ENCODE results near the gene ZNF688. TPM values are rescaled to one million over a fixed set of nuclear protein-coding genes. Genes with fewer than 3 reads are reported as not detected.

The ZNF688 gene
- 3.8 TPM for polyA plus RNA-seq (2013, experiment 1 of 2)
- 3.7 TPM for polyA plus RNA-seq (2013, experiment 2 of 2)

- Histone ChIP-seq H3K27me3 (ENCODE audit: insufficient read depth, low read length) (no peaks in the 10 kb centered on the region), H3K9me3 (ENCODE audit: insufficient read depth, low read depth, low read length) (no peaks in the 10 kb centered on the region), H3K9ac (ENCODE audit: low read depth, low read length) (peak within 1 kb of the TSS; percentile 86), H3K4me3 (ENCODE audit: low read length) (peak within 1 kb of the TSS; percentile 93), H3K27ac (ENCODE audit: low read depth, low read length) (peak within 1 kb of the TSS; percentile 91), H3K36me3 (ENCODE audit: insufficient read depth, low read length) (no peaks in the 10 kb centered on the region), H3K4me1 (ENCODE audit: insufficient read depth, low read length) (peaks cover 3% of the 10 kb centered on the region)
- under 1% methylated on average over 67 of the region's 67 CpGs for WGBS
These were observed at the start of gene ZNF688 for GRCh38 chr16:30571445-30572322. ZNF688 (minus strand) TSS chr16:30571714; CDS start chr16:30571629, 85 bp downstream.

- H3K36me3 ChIP-seq (ENCODE audit: insufficient read depth, low read length), result no peaks in the 10 kb centered on the region
- H3K4me1 ChIP-seq (ENCODE audit: insufficient read depth, low read length), result no peaks in the 10 kb centered on the region
- no peak overlapping the region for H3K4me3 ChIP-seq (ENCODE audit: low read length)
- H3K27me3 ChIP-seq (ENCODE audit: insufficient read depth, low read length), result peaks cover 6% of the 10 kb centered on the region; the same call in 1 of the 2 replicates
- H3K27ac ChIP-seq (ENCODE audit: low read depth, low read length), result no peak overlapping the region
- no peak overlapping the region for H3K9ac ChIP-seq (ENCODE audit: low read depth, low read length)
- H3K9me3 ChIP-seq (ENCODE audit: insufficient read depth, low read depth, low read length), result no peaks in the 10 kb centered on the region
- WGBS, result 69% methylated on average over 3 of the region's 3 CpGs
These were observed 48.7 kb upstream of the ZNF688 start for GRCh38 chr16:30620169-30620568.

GRCh38 chr16:30619638-30620037 lies 48.1 kb upstream of the ZNF688 start:
- no peak overlapping the region for H3K4me3 ChIP-seq (ENCODE audit: low read length)
- 97% methylated on average over 5 of the region's 5 CpGs for WGBS

GRCh38 chr16:30619202-30619601 lies 47.7 kb upstream of the ZNF688 start:
- Histone ChIP-seq H3K4me1 (ENCODE audit: insufficient read depth, low read length) (no peaks in the 10 kb centered on the region), H3K27ac (ENCODE audit: low read depth, low read length) (no peak overlapping the region), H3K4me3 (ENCODE audit: low read length) (no peak overlapping the region), H3K9me3 (ENCODE audit: insufficient read depth, low read depth, low read length) (no peaks in the 10 kb centered on the region), H3K36me3 (ENCODE audit: insufficient read depth, low read length) (no peaks in the 10 kb centered on the region), H3K27me3 (ENCODE audit: insufficient read depth, low read length) (peaks cover 6% of the 10 kb centered on the region; the same call in 1 of the 2 replicates), H3K9ac (ENCODE audit: low read depth, low read length) (no peak overlapping the region)
- WGBS, result 92% methylated on average over 4 of the region's 4 CpGs

More at GRCh38 chr16:30619638-30620037, 48.1 kb upstream of the ZNF688 start:
- H3K27ac ChIP-seq (ENCODE audit: low read depth, low read length), result no peak overlapping the region
- no peaks in the 10 kb centered on the region for H3K36me3 ChIP-seq (ENCODE audit: insufficient read depth, low read length)
- peaks cover 6% of the 10 kb centered on the region; the same call in 1 of the 2 replicates for H3K27me3 ChIP-seq (ENCODE audit: insufficient read depth, low read length)
- H3K9me3 ChIP-seq (ENCODE audit: insufficient read depth, low read depth, low read length), result no peaks in the 10 kb centered on the region
- H3K9ac ChIP-seq (ENCODE audit: low read depth, low read length), result no peak overlapping the region
- no peaks in the 10 kb centered on the region for H3K4me1 ChIP-seq (ENCODE audit: insufficient read depth, low read length)

GRCh38 chr16:30615358-30616091 lies 44.0 kb upstream of the ZNF688 start:
- no peaks in the 10 kb centered on the region for H3K36me3 ChIP-seq (ENCODE audit: insufficient read depth, low read length)
- no peak overlapping the region for H3K27ac ChIP-seq (ENCODE audit: low read depth, low read length)
- H3K9me3 ChIP-seq (ENCODE audit: insufficient read depth, low read depth, low read length), result no peaks in the 10 kb centered on the region
- WGBS, result 59% methylated on average over 12 of the region's 12 CpGs
- H3K27me3 ChIP-seq (ENCODE audit: insufficient read depth, low read length), result 0 out of 2 replicates have a peak, but pooled peaks cover 5% of the 10 kb centered on the region
- H3K4me1 ChIP-seq (ENCODE audit: insufficient read depth, low read length), result no peaks in the 10 kb centered on the region
- no peak overlapping the region for H3K4me3 ChIP-seq (ENCODE audit: low read length)
- no peak overlapping the region for H3K9ac ChIP-seq (ENCODE audit: low read depth, low read length)

- Histone ChIP-seq H3K27ac (ENCODE audit: low read depth, low read length) (peak within 1 kb of the TSS; percentile 91), H3K4me3 (ENCODE audit: low read length) (peak within 1 kb of the TSS; percentile 84), H3K9me3 (ENCODE audit: insufficient read depth, low read depth, low read length) (no peaks in the 10 kb centered on the region), H3K36me3 (ENCODE audit: insufficient read depth, low read length) (peaks cover 17% of the 10 kb centered on the region), H3K9ac (ENCODE audit: low read depth, low read length) (peak within 1 kb of the TSS; percentile 97), H3K27me3 (ENCODE audit: insufficient read depth, low read length) (no peaks in the 10 kb centered on the region), H3K4me1 (ENCODE audit: insufficient read depth, low read length) (no peaks in the 10 kb centered on the region)
- under 1% methylated on average over 62 of the region's 63 CpGs for whole genome bisulfite sequencing
These were observed 38.7 kb upstream of the ZNF688 start, which contains the start of gene ZNF689 for GRCh38 chr16:30609926-30610839. ZNF689 (minus strand) TSS chr16:30610389; CDS start chr16:30610041, 348 bp downstream.

GRCh38 chr16:30609002-30609925 lies 37.8 kb upstream of the ZNF688 start:
- Histone ChIP-seq H3K9me3 (ENCODE audit: insufficient read depth, low read depth, low read length) (no peaks in the 10 kb centered on the region), H3K27ac (ENCODE audit: low read depth, low read length) (peak overlapping the region; percentile 91), H3K9ac (ENCODE audit: low read depth, low read length) (peak overlapping the region; percentile 97), H3K36me3 (ENCODE audit: insufficient read depth, low read length) (peaks cover 26% of the 10 kb centered on the region), H3K27me3 (ENCODE audit: insufficient read depth, low read length) (no peaks in the 10 kb centered on the region), H3K4me3 (ENCODE audit: low read length) (peak overlapping the region; percentile 84), H3K4me1 (ENCODE audit: insufficient read depth, low read length) (no peaks in the 10 kb centered on the region)
- WGBS, result 13% methylated on average over 38 of the region's 40 CpGs

- Histone ChIP-seq H3K4me1 (ENCODE audit: insufficient read depth, low read length) (no peaks in the 10 kb centered on the region), H3K4me3 (ENCODE audit: low read length) (no peak overlapping the region), H3K9ac (ENCODE audit: low read depth, low read length) (no peak overlapping the region), H3K9me3 (ENCODE audit: insufficient read depth, low read depth, low read length) (no peaks in the 10 kb centered on the region), H3K27ac (ENCODE audit: low read depth, low read length) (no peak overlapping the region), H3K36me3 (ENCODE audit: insufficient read depth, low read length) (peaks cover 42% of the 10 kb centered on the region), H3K27me3 (ENCODE audit: insufficient read depth, low read length) (no peaks in the 10 kb centered on the region)
- WGBS, result 100% methylated on average over 3 of the region's 3 CpGs
These were observed 34.5 kb upstream of the ZNF688 start for GRCh38 chr16:30606004-30606403.

GRCh38 chr16:30605158-30605557 lies 33.6 kb upstream of the ZNF688 start:
- no peaks in the 10 kb centered on the region for H3K27me3 ChIP-seq (ENCODE audit: insufficient read depth, low read length)
- H3K9ac ChIP-seq (ENCODE audit: low read depth, low read length), result no peak overlapping the region
- H3K36me3 ChIP-seq (ENCODE audit: insufficient read depth, low read length), result peaks cover 42% of the 10 kb centered on the region
- 93% methylated on average over 15 of the region's 15 CpGs for WGBS
- H3K27ac ChIP-seq (ENCODE audit: low read depth, low read length), result no peak overlapping the region
- H3K4me1 ChIP-seq (ENCODE audit: insufficient read depth, low read length), result no peaks in the 10 kb centered on the region
- no peak overlapping the region for H3K4me3 ChIP-seq (ENCODE audit: low read length)
- no peaks in the 10 kb centered on the region for H3K9me3 ChIP-seq (ENCODE audit: insufficient read depth, low read depth, low read length)
